Measurements from ENCODE around the gene RAPGEF4.
A peak's percentile ranks its signal among the peaks of the same experiment; 100 is the strongest.

RAPGEF4 gene

GRCh38 chr2:172888714-172889669, 153.3 kb downstream of the RAPGEF4 start:
- Histone ChIP-seq H3K36me3 (ENCODE audit: control insufficient read depth in 2 of 2, insufficient read depth in 1 of 2, low read length in 2 of 2) (no peaks in the 10 kb centered on the region), H3K4me1 (ENCODE audit: control insufficient read depth, insufficient read depth, low read length) (peaks cover 8% of the 10 kb centered on the region), H3K4me3 (ENCODE audit: low read depth, low read length) (no peak overlapping the region), H3K27ac (ENCODE audit: extremely low read depth, low read depth, low read length) (no peak overlapping the region), H3K9me3 (ENCODE audit: control insufficient read depth, insufficient read depth, low read depth, low read length) (no peaks in the 10 kb centered on the region)
- TF ChIP-seq KLF9 (tag by site-specific recombination; IDR thresholded peaks at IDR 0.05; ENCODE audit: low read depth) (no peak), ZNF23 (tag by site-specific recombination; IDR thresholded peaks at IDR 0.05; ENCODE audit: borderline replicate concordance) (no peak), ZNF366 (tag by site-specific recombination; conservative IDR thresholded peaks at IDR 0.05) (0 out of 2 replicates have a peak, but pooled peaks have one; percentile 25), BCL6B (tag by site-specific recombination; IDR thresholded peaks at IDR 0.05) (peak; percentile 45; the same call in 1 of the 2 replicates), PRDM6 (tag by site-specific recombination; IDR thresholded peaks at IDR 0.05) (0 out of 2 replicates have a peak, but pooled peaks have one; percentile 14)
- ChIA-PET POLR2A (no interaction called here), CTCF (interaction anchor here (0.5 to 1.2 kb wide), 3 partner anchors 11 to 83 kb away, joined by 3 read pairs; no protein-coding TSS in a partner anchor)

- Histone ChIP-seq H3K36me3 (ENCODE audit: control insufficient read depth in 2 of 2, insufficient read depth in 1 of 2, low read length in 2 of 2) (no peaks in the 10 kb centered on the region), H3K9me3 (ENCODE audit: control insufficient read depth, insufficient read depth, low read depth, low read length) (no peaks in the 10 kb centered on the region), H3K4me3 (ENCODE audit: low read depth, low read length) (no peak overlapping the region), H3K4me1 (ENCODE audit: control insufficient read depth, insufficient read depth, low read length) (peaks cover 8% of the 10 kb centered on the region), H3K27ac (ENCODE audit: extremely low read depth, low read depth, low read length) (no peak overlapping the region)
- ChIA-PET CTCF (no interaction called here), POLR2A (no interaction called here)
- TF ChIP-seq TCF7L2 (IDR thresholded peaks at IDR 0.05; ENCODE audit: borderline replicate concordance, low read depth, low read length) (peak; percentile 73), HOXD13 (CRISPR knock-in tag; IDR thresholded peaks at IDR 0.05; ENCODE audit: borderline replicate concordance) (no peak)
Observed at GRCh38 chr2:172889768-172890430, 154.3 kb downstream of the RAPGEF4 start.

GRCh38 chr2:172893111-172893510, 157.5 kb downstream of the RAPGEF4 start:
- TF ChIP-seq ZNF664 (tag by site-specific recombination; IDR thresholded peaks at IDR 0.05) (no peak), HOXD13 (CRISPR knock-in tag; IDR thresholded peaks at IDR 0.05; ENCODE audit: borderline replicate concordance) (no peak), ZFHX2 (tag by site-specific recombination; conservative IDR thresholded peaks at IDR 0.05) (no peak), ZNF626 (tag by site-specific recombination; IDR thresholded peaks at IDR 0.05) (no peak), ZNF785 (tag by site-specific recombination; IDR thresholded peaks at IDR 0.05) (no peak), REST (tag by site-specific recombination; IDR thresholded peaks at IDR 0.05) (no peak)
- peaks cover 8% of the 10 kb centered on the region for H3K4me1 ChIP-seq (ENCODE audit: control insufficient read depth, insufficient read depth, low read length)
- H3K4me3 ChIP-seq (ENCODE audit: low read depth, low read length) = no peak overlapping the region
- no peaks in the 10 kb centered on the region for H3K36me3 ChIP-seq (ENCODE audit: control insufficient read depth in 2 of 2, insufficient read depth in 1 of 2, low read length in 2 of 2)
- ChIA-PET CTCF (interaction anchor here (1.0 kb wide), 1 partner anchor 39 kb away, joined by 4 read pairs; no protein-coding TSS in a partner anchor), POLR2A (no interaction called here)
- H3K9me3 ChIP-seq (ENCODE audit: control insufficient read depth, insufficient read depth, low read depth, low read length) = no peaks in the 10 kb centered on the region
- no peak overlapping the region for H3K27ac ChIP-seq (ENCODE audit: extremely low read depth, low read depth, low read length)
